Stomach (tissue), 9 donors: ENCODE data around the gene MADCAM1. TPM values are rescaled to one million over a fixed set of nuclear protein-coding genes. Genes with fewer than 3 reads are reported as not detected.

ENCODE experiments used
- DNase-seq, 2 donors: peaks; one replicate each; pipeline versions ENCODE4 v3.0.0 to v3.0.0-alpha.2; 2013 to 2019
- H3K27ac ChIP-seq, 5 donors: fragments of 200-600 bp in 4 of 5; sonication (generic) in 4 of 5; one replicate each; pipeline ENCODE4 v1.5.1; 2013 to 2019; ENCODE audit warnings: mild to moderate bottlenecking in 1 of 5, moderate library complexity in 1 of 5
- H3K27me3 ChIP-seq, 3 donors: fragments of 200-600 bp; sonication (generic); one replicate each; pipeline ENCODE4 v1.5.1; 2017 to 2019; ENCODE audit warnings: mixed run types in 1 of 3
- H3K36me3 ChIP-seq, 4 donors: fragments of 200-600 bp; sonication (generic); 1 replicate in 3 of 4; 2 replicates in 1 of 4; pipeline ENCODE4 v1.5.1; 2016 to 2019
- H3K4me1 ChIP-seq, 4 donors: fragments of 200-600 bp; sonication (generic); one replicate each; pipeline ENCODE4 v1.5.1; 2016 to 2019
- H3K4me3 ChIP-seq, 4 donors: fragments of 200-600 bp; sonication (generic) in 3 of 4; one replicate each; pipeline ENCODE4 v1.5.1; 2016 to 2019; ENCODE audit warnings: mild to moderate bottlenecking in 1 of 4
- H3K9me3 ChIP-seq, 4 donors: fragments of 200-600 bp; sonication (generic); one replicate each; pipeline ENCODE4 v1.5.1; 2016 to 2019
- EP300 ChIP-seq: sonication (generic); formaldehyde crosslinking; IDR thresholded peaks from one replicate; pipeline ENCODE4 v1.6.1; 2017; ENCODE audit warnings: antibody characterized with exemption
- POLR2A ChIP-seq, 4 donors: fragments of 450-650 bp; IDR thresholded peaks; one replicate each; pipeline ENCODE4 v1.6.1; 2016; ENCODE audit warnings: antibody characterized with exemption in 4 of 4, control low read depth in 2 of 4, mild to moderate bottlenecking in 1 of 4, moderate library complexity in 1 of 4
- POLR2AphosphoS5 ChIP-seq, 3 donors: sonication (generic); formaldehyde crosslinking; IDR thresholded peaks; one replicate each; pipeline ENCODE4 v1.6.1; 2016; ENCODE audit warnings: antibody characterized with exemption in 3 of 3
- WGBS, 5 donors: extraction: QIAGEN DNeasy Blood & Tissue Kit in 3 of 5; methylation state at CpG; one replicate each; pipeline versions ENCODE4 v1.1.5 to v1.1.7; 2013 to 2018; 5-methylcytosine and 5-hydroxymethylcytosine counted together
- intact Hi-C: fragments of 100-400 bp; cut with DNase I; formaldehyde crosslinking; loops from one replicate; pipeline ENCODE4 v1.15.1; 2023; ENCODE audit warnings: low total_unique reads
- polyA plus RNA-seq, 3 donors: library from polyadenylated mRNA; stranded (reverse); fragments of 200-250 nt; gene quantifications; one replicate each; pipeline ENCODE4 v1.2.3, GENCODE V29; 2013
- total RNA-seq, 5 donors: library from RNA; depleted of rRNA; stranded (reverse); fragments of >200 nt; gene quantifications; one replicate each; pipeline versions ENCODE4 v1.1.0 to v1.2.3, GENCODE V29; 2014 to 2016
- TF ChIP-seq, protein P1 (sequence below), 7 experiments: fragments of 450-650 bp in 4 of 7; fragments of 200-600 bp in 3 of 7; sonication (generic) in 3 of 7; IDR thresholded peaks; one replicate each; pipeline ENCODE4 v1.5.1; 2016 to 2019; ENCODE audit warnings: antibody characterized with exemption in 7 of 7, control low read depth in 2 of 7, mild to moderate bottlenecking in 1 of 7
- donor health status: healthy with polysubstance abuse.
- donor health status: Bipolar disorder and iron deficiency.
- donor health status: healthy.

The MADCAM1 gene
- total and polyA plus RNA-seq, 8 donors, result 0.45 to 11.9 (median 2.3) TPM; not detected in 1

DNA sequence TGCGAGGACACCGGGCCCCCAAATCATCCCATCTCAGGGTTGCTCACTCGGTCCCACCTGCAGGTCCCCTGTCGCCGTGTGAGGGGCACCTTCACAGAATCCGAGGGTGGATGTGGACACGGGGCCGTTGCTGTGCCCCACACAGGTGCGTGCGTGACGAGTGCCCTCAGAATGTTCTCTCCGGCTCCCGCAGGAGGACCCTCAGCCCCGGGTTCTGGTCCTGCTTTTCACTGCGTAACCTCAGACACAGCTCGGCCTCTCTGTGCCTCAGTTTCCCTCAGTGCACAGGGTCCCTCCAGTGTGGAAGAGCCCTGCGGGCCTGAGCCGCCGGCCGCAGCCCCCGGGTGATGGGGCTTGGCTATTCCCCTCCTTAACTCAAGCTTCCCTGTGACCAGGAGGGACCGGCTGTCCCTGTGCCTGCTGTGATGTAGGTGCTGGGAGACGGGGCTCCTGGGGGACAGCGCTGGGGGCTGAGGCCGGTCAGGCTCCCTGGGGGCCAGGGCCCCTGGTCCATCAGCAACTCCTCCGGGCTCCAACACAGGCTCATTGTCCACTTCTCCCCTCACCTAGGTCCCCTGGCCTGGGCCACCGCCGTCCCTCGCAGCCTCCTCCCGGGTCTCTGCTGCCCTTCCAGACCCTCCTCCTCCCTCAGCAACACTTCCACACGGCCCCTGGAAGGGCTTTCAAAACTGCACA lies 40.3 kb upstream of the MADCAM1 start:
- WGBS, 5 donors, result 91 to 93% (median 91%) methylated on average over 21 to 31 of the region's 31 CpGs
- TF ChIP-seq POLR2AphosphoS5 (IDR thresholded peaks at IDR 0.05) (no peak), EP300 (no peak), POLR2A (IDR thresholded peaks at IDR 0.05) (no peak)
- TF ChIP-seq, protein P1, sequence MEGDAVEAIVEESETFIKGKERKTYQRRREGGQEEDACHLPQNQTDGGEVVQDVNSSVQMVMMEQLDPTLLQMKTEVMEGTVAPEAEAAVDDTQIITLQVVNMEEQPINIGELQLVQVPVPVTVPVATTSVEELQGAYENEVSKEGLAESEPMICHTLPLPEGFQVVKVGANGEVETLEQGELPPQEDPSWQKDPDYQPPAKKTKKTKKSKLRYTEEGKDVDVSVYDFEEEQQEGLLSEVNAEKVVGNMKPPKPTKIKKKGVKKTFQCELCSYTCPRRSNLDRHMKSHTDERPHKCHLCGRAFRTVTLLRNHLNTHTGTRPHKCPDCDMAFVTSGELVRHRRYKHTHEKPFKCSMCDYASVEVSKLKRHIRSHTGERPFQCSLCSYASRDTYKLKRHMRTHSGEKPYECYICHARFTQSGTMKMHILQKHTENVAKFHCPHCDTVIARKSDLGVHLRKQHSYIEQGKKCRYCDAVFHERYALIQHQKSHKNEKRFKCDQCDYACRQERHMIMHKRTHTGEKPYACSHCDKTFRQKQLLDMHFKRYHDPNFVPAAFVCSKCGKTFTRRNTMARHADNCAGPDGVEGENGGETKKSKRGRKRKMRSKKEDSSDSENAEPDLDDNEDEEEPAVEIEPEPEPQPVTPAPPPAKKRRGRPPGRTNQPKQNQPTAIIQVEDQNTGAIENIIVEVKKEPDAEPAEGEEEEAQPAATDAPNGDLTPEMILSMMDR (IDR thresholded peaks at IDR 0.05), result no peak
- H3K4me3 ChIP-seq, result no peak overlapping the region

DNA sequence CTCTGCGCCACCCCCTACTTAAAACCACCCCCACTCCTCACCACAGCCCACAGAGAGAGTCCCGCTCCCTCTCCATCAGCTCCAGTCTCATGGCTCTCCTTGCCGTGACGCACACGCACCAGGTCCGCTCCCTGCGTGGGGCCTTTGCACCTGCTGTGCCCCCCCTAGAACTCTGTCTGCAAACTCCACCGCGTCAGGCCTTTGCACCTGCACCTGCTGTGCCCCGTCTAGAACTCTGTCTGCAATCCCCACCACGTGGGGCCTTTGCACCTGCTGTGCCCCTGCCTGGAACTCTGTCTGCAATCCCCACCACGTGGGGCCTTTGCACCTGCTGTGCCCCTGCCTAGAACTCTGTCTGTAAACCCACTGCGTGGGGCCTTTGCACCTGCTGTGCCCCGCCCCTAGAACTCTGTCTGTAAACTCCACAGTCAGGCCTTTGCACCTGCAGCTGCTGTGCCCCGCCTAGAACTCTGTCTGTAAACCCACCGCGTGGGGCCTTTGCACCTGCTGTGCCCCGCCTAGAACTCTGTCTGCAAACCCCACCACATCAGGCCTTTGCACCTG lies 39.7 kb upstream of the MADCAM1 start:
- Histone ChIP-seq H3K4me3 (no peak overlapping the region), H3K27me3 (peaks cover 0 to 20% (median 11%) of the 10 kb centered on the region in 3 donors), H3K36me3 (peaks cover 0 to 13% (median 0%) of the 10 kb centered on the region in 4 donors), H3K9me3 (no peaks in the 10 kb centered on the region), H3K4me1 (peaks cover 15 to 26% (median 22%) of the 10 kb centered on the region in 4 donors), H3K27ac (no peak overlapping the region)
- TF ChIP-seq, protein P1 (IDR thresholded peaks at IDR 0.05), result no peak
- TF ChIP-seq POLR2AphosphoS5 (IDR thresholded peaks at IDR 0.05), result no peak
- no peak for TF ChIP-seq POLR2A (IDR thresholded peaks at IDR 0.05)
- TF ChIP-seq EP300, result no peak
- intact Hi-C loops, result no loop called here
- 76 to 88% (median 84%) methylated on average over 18 of the region's 18 CpGs for WGBS, 5 donors
- no peak for DNase-seq

More for the DNA sequence above, 40.3 kb upstream of the MADCAM1 start:
- peaks cover 0 to 14% (median 5%) of the 10 kb centered on the region in 3 donors for H3K27me3 ChIP-seq
- peaks cover 9 to 19% (median 16%) of the 10 kb centered on the region in 4 donors for H3K4me1 ChIP-seq
- intact Hi-C loops, result no loop called here
- H3K36me3 ChIP-seq, result peaks cover 0 to 13% (median 0%) of the 10 kb centered on the region in 4 donors
- peaks cover 0 to 4% (median 0%) of the 10 kb centered on the region in 4 donors for H3K9me3 ChIP-seq
- H3K27ac ChIP-seq, result no peak overlapping the region
- no peak for DNase-seq

DNA sequence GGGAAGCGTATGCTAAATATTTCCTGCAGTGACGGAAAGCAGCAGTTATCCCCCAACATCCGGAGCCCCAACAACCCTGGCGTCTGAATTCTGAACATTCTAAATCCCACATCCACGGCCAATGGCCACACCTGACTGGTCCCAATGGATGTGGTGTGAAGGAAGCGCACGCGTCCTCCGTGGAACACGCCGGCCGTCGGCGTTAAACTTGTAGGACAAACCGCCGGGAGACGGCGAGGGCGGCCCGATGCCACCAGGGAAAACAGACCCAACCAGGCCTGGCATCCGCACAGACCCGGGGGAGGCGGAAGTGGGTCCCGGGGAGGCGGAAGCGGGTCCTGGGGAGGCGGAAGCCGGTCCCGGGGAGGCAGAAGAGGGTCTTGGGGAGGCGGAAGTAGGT lies 38.6 kb upstream of the MADCAM1 start:
- peaks cover 0 to 30% (median 14%) of the 10 kb centered on the region in 3 donors for H3K27me3 ChIP-seq
- H3K36me3 ChIP-seq, result peaks cover 0 to 13% (median 0%) of the 10 kb centered on the region in 4 donors
- WGBS, 5 donors, result 92 to 98% (median 96%) methylated on average over 24 to 30 of the region's 30 CpGs
- intact Hi-C loops, result no loop called here
- TF ChIP-seq POLR2AphosphoS5 (IDR thresholded peaks at IDR 0.05) (no peak), EP300 (no peak), POLR2A (IDR thresholded peaks at IDR 0.05) (no peak)
- TF ChIP-seq, protein P1 (IDR thresholded peaks at IDR 0.05), result no peak
- H3K4me3 ChIP-seq, result no peak overlapping the region
- DNase-seq, result no peak
- no peak overlapping the region for H3K27ac ChIP-seq
- peaks cover 19 to 32% (median 28%) of the 10 kb centered on the region in 4 donors for H3K4me1 ChIP-seq
- no peaks in the 10 kb centered on the region for H3K9me3 ChIP-seq

DNA sequence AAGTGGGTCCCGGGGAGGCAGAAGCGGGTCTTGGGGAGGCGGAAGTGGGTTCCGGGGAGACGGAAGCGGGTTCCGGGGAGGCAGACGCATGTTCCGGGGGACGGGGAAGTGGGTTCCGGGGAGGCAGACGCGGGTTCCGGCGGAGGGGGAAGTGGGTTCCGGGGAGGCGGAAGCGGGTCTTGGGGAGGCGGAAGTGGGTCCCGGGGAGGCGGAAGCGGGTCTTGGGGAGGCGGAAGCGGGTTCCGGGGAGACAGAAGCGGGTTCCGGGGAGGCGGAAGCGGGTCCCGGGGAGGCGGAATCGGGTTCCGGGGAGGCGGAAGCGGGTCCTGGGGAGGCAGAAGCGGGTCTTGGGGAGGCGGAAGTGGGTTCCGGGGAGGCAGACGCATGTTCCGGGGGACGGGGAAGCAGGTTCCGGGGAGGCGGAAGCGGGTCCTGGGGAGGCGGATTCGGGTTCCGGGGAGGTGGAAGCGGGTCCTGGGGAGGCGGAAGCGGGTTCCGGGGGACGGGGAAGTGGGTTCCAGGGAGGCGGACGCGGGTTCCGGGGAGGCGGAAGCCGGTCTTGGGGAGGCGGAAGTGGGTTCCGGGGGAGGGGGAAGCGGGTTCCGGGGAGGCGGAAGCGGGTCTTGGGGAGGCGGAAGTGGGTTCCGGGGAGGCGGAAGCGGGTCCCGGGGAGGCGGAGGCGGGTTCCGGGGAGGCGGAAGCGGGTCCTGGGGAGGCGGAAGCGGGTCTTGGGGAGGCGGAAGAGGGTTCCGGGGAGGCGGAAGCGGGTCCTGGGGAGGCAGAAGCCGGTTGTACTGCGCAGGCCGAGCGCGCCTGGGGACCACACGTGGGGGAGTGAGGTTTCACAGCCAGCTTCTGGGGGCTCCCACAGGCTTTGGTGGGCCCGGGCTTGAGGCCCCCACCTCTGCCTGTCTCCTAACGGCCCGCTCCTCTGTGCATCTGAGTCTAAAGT lies 37.9 kb upstream of the MADCAM1 start:
- TF ChIP-seq, protein P1 (IDR thresholded peaks at IDR 0.05), result no peak
- no peak for TF ChIP-seq EP300
- no peak for TF ChIP-seq POLR2AphosphoS5 (IDR thresholded peaks at IDR 0.05)
- no peak for TF ChIP-seq POLR2A (IDR thresholded peaks at IDR 0.05)
- 92 to 98% (median 96%) methylated on average over 48 to 89 of the region's 89 CpGs for WGBS, 5 donors
- intact Hi-C loops, result no loop called here
- Histone ChIP-seq H3K27me3 (peaks cover 0 to 32% (median 14%) of the 10 kb centered on the region in 3 donors), H3K9me3 (no peaks in the 10 kb centered on the region), H3K4me3 (no peak overlapping the region), H3K36me3 (peaks cover 0 to 13% (median 0%) of the 10 kb centered on the region in 4 donors), H3K4me1 (peaks cover 19 to 32% (median 28%) of the 10 kb centered on the region in 4 donors), H3K27ac (no peak overlapping the region)
- DNase-seq, result no peak
